DOHH2 (cell line): ENCODE data around the gene TMEM256.

Experiments used
- H3F3A ChIP-seq: fragments of 200-600 bp; sonication (generic), shearing (Covaris generic); 2 replicates; pipeline ENCODE4 v1.6.0; 2016; ENCODE audit warnings: antibody characterized with exemption, mild to moderate bottlenecking; ENCODE audit not compliant: control insufficient read depth, insufficient read depth
- H3K27ac ChIP-seq: fragments of 200-600 bp; sonication (generic); 2 replicates; pipeline ENCODE4 v1.5.1; 2014; ENCODE audit warnings: low read depth, mild to moderate bottlenecking, low read length, moderate library complexity
- H3K27me3 ChIP-seq: fragments of 200-600 bp; sonication (generic); 2 replicates; pipeline ENCODE4 v1.6.1; 2014; ENCODE audit warnings: mild to moderate bottlenecking, low read length, mixed read lengths; ENCODE audit not compliant: control insufficient read depth
- H3K36me3 ChIP-seq: fragments of 200-600 bp; sonication (generic); 2 replicates; pipeline ENCODE4 v1.6.1; 2014; ENCODE audit warnings: mild to moderate bottlenecking, low read length, moderate library complexity, mixed read lengths; ENCODE audit not compliant: control insufficient read depth
- H3K4me1 ChIP-seq: fragments of 200-600 bp; sonication (generic); 2 replicates; pipeline ENCODE4 v1.6.1; 2014; ENCODE audit warnings: mild to moderate bottlenecking, low read length, mixed read lengths; ENCODE audit not compliant: control insufficient read depth
- H3K4me2 ChIP-seq: fragments of 200-600 bp; sonication (generic); 2 replicates; pipeline ENCODE4 v1.6.0; 2014; ENCODE audit warnings: mild to moderate bottlenecking, low read length, moderate library complexity
- H3K4me3 ChIP-seq: fragments of 200-600 bp; sonication (generic); 2 replicates; pipeline ENCODE4 v1.5.1; 2014; ENCODE audit warnings: mild to moderate bottlenecking, low read length, mixed read lengths
- H3K79me2 ChIP-seq: fragments of 200-600 bp; sonication (generic); 2 replicates; pipeline ENCODE4 v1.6.1; 2014; ENCODE audit warnings: mild to moderate bottlenecking, low read length, mixed read lengths; ENCODE audit not compliant: control insufficient read depth
- H3K9me2 ChIP-seq: fragments of 200-600 bp; sonication (generic); replicated peaks from 2 replicates; pipeline ENCODE4 v1.6.1; 2014; ENCODE audit warnings: mild to moderate bottlenecking, low read length, mixed read lengths; ENCODE audit not compliant: control insufficient read depth
- H3K9me3 ChIP-seq: fragments of 200-600 bp; sonication (generic); 2 replicates; pipeline ENCODE4 v1.6.1; 2014; ENCODE audit warnings: antibody characterized with exemption, low read length, mixed read lengths; ENCODE audit not compliant: control insufficient read depth, insufficient read depth
- H4K20me1 ChIP-seq: fragments of 200-600 bp; sonication (generic); 2 replicates; pipeline ENCODE4 v1.6.0; 2014; ENCODE audit warnings: low read depth, mild to moderate bottlenecking, antibody characterized with exemption, low read length, moderate library complexity; ENCODE audit not compliant: control insufficient read depth, insufficient read depth
- CTCF ChIP-seq: fragments of 200-600 bp; sonication (generic); IDR thresholded peaks from one replicate; pipeline ENCODE4 v1.5.1; 2014; ENCODE audit warnings: antibody characterized with exemption, mild to moderate bottlenecking, low read depth, low read length; ENCODE audit not compliant: poor library complexity, severe bottlenecking
- EZH2phosphoT487 ChIP-seq: fragments of 200-600 bp; sonication (generic); IDR thresholded peaks from 2 replicates; pipeline ENCODE4 v1.6.1; 2017; ENCODE audit warnings: borderline replicate concordance, mild to moderate bottlenecking, antibody characterized with exemption, low read length, moderate library complexity, mixed read lengths

Gene TMEM256

GRCh38 chr17:7413346-7413985 is 9.6 kb upstream of the TMEM256 start:
- H3K9me2 ChIP-seq: no peaks in the 10 kb centered on the region
- no peaks in the 10 kb centered on the region for H4K20me1 ChIP-seq
- no peaks in the 10 kb centered on the region; the same call in 1 of the 2 replicates for H3K27me3 ChIP-seq
- no peak overlapping the region for H3K27ac ChIP-seq
- TF ChIP-seq CTCF: no peak
- TF ChIP-seq EZH2phosphoT487: no peak
- no peaks in the 10 kb centered on the region for H3K4me1 ChIP-seq
- no peak overlapping the region for H3K4me3 ChIP-seq
- no peaks in the 10 kb centered on the region for H3K79me2 ChIP-seq
- H3K9me3 ChIP-seq: no peaks in the 10 kb centered on the region
- 0 out of 2 replicates have a peak, but pooled peaks cover 2% of the 10 kb centered on the region for H3F3A ChIP-seq
- H3K4me2 ChIP-seq: no peak overlapping the region
- H3K36me3 ChIP-seq: no peaks in the 10 kb centered on the region

GRCh38 chr17:7411427-7411750 is 7.5 kb upstream of the TMEM256 start:
- no peaks in the 10 kb centered on the region for H3K79me2 ChIP-seq
- no peaks in the 10 kb centered on the region for H3K9me3 ChIP-seq
- H3K4me2 ChIP-seq: no peak overlapping the region
- no peaks in the 10 kb centered on the region for H3K4me1 ChIP-seq
- H3K36me3 ChIP-seq: no peaks in the 10 kb centered on the region
- no peaks in the 10 kb centered on the region for H3K27me3 ChIP-seq
- no peaks in the 10 kb centered on the region for H4K20me1 ChIP-seq
- 0 out of 2 replicates have a peak, but pooled peaks cover 2% of the 10 kb centered on the region for H3F3A ChIP-seq
- H3K27ac ChIP-seq: no peak overlapping the region
- no peak overlapping the region for H3K4me3 ChIP-seq
- TF ChIP-seq CTCF (no peak), EZH2phosphoT487 (no peak)
- no peaks in the 10 kb centered on the region for H3K9me2 ChIP-seq

- no peak overlapping the region for H3K4me2 ChIP-seq
- H3F3A ChIP-seq: 0 out of 2 replicates have a peak, but pooled peaks cover 2% of the 10 kb centered on the region
- H3K4me1 ChIP-seq: no peaks in the 10 kb centered on the region
- no peaks in the 10 kb centered on the region for H3K79me2 ChIP-seq
- H3K36me3 ChIP-seq: no peaks in the 10 kb centered on the region
- TF ChIP-seq CTCF (no peak), EZH2phosphoT487 (no peak)
- H3K9me3 ChIP-seq: no peaks in the 10 kb centered on the region
- H3K27ac ChIP-seq: no peak overlapping the region
- H3K4me3 ChIP-seq: no peak overlapping the region
- H3K9me2 ChIP-seq: no peaks in the 10 kb centered on the region
- H3K27me3 ChIP-seq: no peaks in the 10 kb centered on the region
- H4K20me1 ChIP-seq: no peaks in the 10 kb centered on the region
These were observed 6.9 kb upstream of the TMEM256 start for GRCh38 chr17:7410634-7411426.
